ENCODE measurements around the gene GOLGA2.

Gene GOLGA2

GRCh38 chr9:128309551-128309950, 33.7 kb upstream of the GOLGA2 start:
- TF ChIP-seq CTCF (IDR thresholded peaks at IDR 0.05; ENCODE audit: insufficient read depth, low read depth, low read length, missing control alignments), result no peak
- no peak for DNase-seq (ENCODE audit: low read depth)
- H3K4me3 ChIP-seq (ENCODE audit: low read length), result no peak overlapping the region

- TF ChIP-seq CTCF (IDR thresholded peaks at IDR 0.05; ENCODE audit: insufficient read depth, low read depth, low read length, missing control alignments), result no peak
- DNase-seq (ENCODE audit: low read depth), result peak; percentile 49
- H3K4me3 ChIP-seq (ENCODE audit: low read length), result no peak overlapping the region
These were observed 29.1 kb upstream of the GOLGA2 start for GRCh38 chr9:128304971-128305288.

DNA sequence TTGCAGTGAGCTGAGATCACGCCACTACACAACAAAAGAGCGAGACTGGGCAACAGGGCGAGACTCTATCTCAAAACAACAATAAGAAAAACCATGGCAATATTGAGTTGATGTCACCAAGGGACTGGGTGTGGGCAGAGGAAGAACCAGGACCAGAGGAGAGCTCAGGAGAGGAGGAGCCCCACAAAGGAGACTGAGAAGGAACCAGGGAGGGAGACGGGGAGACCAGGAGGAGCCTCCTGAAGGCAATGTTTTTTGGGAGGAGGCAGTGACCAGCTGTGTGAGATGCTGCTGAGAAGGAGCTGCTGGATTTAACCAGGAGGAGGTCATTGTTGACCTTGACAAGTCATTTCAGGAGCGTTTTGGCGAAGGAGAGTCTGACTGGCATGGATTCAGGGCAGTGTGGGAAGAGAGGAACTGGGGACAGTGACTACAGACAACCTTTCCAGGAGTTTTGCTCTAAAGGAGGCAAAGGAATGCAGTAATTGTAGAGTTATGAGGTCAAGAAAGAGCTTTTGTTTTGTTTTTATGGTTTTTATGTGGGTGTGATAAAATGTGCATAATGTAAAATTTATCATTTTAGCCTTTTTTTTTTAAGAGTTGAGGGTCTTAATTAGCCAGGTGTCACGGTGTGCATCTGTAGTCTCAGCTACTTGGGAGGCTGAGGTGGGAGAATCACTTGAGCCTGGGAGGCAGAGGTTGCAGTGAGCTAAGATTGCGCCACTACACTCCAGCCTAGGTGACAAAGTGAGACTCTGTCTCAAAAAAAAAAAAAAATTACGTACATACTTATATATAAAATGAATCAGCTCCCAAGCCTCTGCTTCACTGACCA, 28.5 kb upstream of the GOLGA2 start:
- TF ChIP-seq CTCF (IDR thresholded peaks at IDR 0.05; ENCODE audit: insufficient read depth, low read depth, low read length, missing control alignments), result no peak
- no peak for DNase-seq (ENCODE audit: low read depth)

GRCh38 chr9:128298535-128299482, 23.0 kb upstream of the GOLGA2 start:
- peak; percentile 78 for DNase-seq (ENCODE audit: low read depth)
- H3K4me3 ChIP-seq (ENCODE audit: low read length), result no peak overlapping the region
- TF ChIP-seq CTCF (IDR thresholded peaks at IDR 0.05; ENCODE audit: insufficient read depth, low read depth, low read length, missing control alignments), result no peak

More for the DNA sequence above, 28.5 kb upstream of the GOLGA2 start:
- no peak overlapping the region for H3K4me3 ChIP-seq (ENCODE audit: low read length)

DNA sequence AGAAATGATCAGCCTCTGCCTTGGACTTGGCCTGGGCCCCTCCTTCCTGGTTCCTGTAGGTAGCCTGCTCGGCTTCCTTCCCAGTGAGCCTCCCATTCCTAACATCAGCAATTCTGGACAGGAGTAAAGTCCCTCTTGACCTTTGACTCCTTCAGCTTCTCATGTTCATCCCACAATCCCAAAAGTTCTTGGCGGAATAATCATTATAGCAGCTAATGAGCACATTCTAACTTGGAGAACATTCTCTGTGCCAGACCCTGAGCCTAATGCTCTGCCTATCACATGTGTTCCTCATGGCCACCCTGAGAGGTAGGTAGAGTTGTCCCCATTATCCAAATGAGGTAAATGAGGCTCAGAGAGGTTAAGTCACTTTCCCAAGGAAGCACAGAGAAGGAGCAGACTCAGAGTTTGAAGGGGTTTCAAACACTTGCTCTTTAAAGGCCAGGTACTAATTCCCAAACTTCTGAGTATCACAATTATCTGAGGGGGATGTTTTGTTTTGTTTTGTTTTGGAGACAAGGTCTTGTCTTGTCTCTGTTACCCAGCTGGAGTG, 21.5 kb upstream of the GOLGA2 start:
- DNase-seq (ENCODE audit: low read depth), result no peak
- H3K4me3 ChIP-seq (ENCODE audit: low read length), result no peak overlapping the region
- TF ChIP-seq CTCF (IDR thresholded peaks at IDR 0.05; ENCODE audit: insufficient read depth, low read depth, low read length, missing control alignments), result no peak

DNA sequence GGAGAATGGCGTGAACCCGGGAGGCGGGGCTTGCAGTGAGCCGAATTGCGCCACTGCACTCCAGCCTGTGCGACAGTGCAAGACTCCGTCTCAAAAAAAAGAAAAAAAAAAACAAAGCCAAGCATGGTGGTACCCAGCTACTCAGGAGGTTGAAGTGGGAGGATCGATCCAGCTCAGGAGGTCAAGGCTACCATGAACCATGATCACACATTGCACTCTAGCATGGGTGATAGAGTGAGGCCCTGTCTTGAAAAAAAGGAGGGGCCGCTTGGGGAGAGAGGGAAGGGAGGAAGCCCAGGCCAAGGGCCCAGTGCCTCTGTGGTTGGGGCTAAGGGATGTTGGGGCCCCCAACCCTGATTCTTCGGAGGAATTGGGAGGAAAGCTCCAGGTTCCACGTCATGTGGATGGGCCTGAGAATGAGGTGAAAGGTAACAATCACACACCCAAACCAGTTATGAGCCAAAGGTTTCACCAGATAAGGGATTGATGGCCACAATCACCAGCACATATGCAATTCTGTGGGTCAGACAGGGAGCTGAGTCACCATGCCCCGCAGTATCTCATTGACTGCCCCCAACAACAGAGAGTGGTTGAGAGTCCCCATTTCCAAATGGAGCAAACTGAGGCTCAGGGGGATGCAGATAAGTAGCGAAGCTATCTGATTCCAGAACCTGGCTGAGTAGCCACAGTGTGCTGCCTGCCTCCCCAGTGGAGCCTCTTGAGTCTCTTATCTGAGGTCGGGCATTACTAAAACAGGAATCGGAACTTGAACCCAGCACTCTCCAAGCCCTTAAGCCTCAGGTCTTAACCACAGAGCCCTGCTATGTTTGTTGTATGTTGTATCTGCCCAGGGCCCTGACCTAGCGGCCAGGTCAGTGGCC, 20.8 kb upstream of the GOLGA2 start:
- no peak for TF ChIP-seq CTCF (IDR thresholded peaks at IDR 0.05; ENCODE audit: insufficient read depth, low read depth, low read length, missing control alignments)
- no peak for DNase-seq (ENCODE audit: low read depth)
- H3K4me3 ChIP-seq (ENCODE audit: low read length), result no peak overlapping the region

All from epithelial cell of esophagus (primary cell).